Measurements from ENCODE around the gene RCAN3.

DNA sequence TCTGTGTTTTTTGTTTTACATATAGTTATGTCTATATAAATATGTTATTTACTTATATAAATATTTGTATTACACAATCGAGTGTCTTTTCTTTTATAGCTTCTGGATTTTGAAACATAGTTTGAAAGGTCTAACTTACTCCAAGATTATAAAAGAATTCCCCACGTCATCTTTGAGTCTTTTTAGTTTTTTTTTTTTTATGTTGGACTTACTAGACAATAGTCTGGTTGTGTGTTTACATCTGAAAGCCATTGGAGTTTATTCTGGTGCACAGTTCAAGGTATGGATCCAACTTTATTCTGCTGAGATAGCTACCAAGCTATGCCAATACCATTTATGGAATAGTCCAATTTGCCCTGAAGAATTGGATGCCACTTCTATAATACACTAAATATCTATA, 26.1 kb upstream of the RCAN3 start:
- TF ChIP-seq YY1 (IDR thresholded peaks at IDR 0.05; ENCODE audit: borderline replicate concordance in 1 of 3, control insufficient read depth in 1 of 3, extremely low read depth in 1 of 3, insufficient read depth in 3 of 3, insufficient read length in 1 of 3, insufficient replicate concordance in 2 of 3, low read depth in 1 of 3, low read length in 2 of 3) (no peak), BACH1 (tag; IDR thresholded peaks at IDR 0.05) (no peak), CBX3 (IDR thresholded peaks at IDR 0.05; ENCODE audit: borderline replicate concordance in 1 of 2, low read length in 2 of 2) (no peak)

Data from K562 (cell line).